NCI-H1048 (cell line): ENCODE results near the gene ASAP2.
"Not testable (repeated sequence)": the region's sequence is repeated elsewhere in the genome, so short reads cannot be mapped to it uniquely, and the experiment has no call there.

Experiments used
- DNase-seq: peaks from one replicate; lab custom pipeline; 2025; lab: John Stamatoyannopoulos, UW

Gene ASAP2

DNA sequence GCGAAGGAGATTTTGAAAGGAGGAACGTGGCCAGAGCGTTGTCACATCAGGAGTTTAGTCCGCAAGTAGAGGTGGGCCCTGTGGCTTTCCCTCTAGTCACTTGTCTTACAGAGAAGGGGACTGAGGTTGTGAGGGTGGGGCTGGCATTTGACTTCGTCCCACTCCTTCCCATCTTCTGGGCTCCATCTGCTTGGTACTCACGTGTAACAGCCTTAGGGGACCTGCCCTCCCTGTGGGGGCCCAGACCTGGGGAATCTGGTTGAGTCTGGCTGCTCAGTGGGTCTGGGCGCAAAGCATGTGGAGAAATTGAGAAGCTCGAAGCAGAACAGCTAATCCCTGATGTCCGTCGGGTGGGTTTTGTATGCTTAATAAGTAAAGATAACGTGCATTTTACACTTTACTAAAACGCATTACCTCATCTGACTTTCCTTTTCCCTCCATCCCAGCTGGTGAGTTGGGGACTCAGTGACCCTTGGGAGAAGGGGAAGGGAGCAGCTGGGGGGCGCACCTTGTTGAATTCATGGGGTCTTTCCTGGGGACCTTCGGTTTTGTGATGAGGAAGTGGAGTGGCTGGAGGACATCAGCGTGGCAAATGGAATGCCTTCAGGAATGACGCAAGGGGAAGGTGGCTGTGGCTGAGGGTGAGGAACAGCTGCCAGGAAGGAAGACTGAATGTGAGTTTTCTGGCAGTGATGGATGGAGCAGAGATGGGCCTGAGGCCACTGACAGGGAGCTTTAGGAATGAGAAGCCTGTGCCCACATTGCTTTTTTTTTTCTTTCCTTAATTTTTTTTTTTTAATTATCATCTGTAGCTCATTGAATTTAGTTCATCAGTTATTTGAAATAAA lies 44.8 kb downstream of the ASAP2 start:
- no peak for DNase-seq

DNA sequence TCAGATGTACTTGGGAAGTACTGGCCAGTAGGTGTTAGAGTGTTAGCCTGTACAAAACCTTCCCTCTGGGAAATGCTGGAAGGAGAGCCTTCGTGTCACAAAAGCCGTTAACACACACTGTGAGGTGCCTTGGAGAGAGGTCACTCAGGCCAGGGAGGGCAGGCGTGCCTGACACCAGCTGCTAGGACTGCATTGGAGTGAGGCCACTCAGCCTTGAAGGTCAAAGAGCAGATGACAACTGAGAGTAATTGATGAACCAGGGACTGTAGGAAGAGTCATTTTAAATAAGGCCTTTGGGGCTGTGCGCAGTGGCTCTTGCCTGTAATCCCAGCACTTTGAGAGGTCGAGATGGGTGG lies 45.4 kb downstream of the ASAP2 start:
- no peak for DNase-seq

DNA sequence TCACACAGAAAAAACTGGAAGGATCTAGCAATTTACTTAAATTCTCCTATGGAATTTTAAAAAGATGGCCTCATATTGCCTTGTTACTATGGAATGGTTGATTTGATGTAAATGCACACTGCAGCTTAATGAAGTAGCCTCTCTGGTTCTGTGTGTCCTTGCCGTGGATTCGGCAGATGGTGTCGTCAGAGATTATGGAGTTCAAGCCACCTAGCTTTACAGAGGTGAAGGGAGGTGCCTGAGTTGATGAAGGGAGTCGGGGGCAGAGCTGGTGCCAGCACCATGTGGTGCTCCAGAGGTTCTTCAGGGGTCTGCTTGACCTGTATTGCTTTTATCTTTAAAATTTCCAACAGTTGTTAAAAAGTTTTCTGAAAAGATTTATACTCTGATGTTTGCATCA lies 48.8 kb downstream of the ASAP2 start:
- DNase-seq, result no peak

- DNase-seq, result no peak
Observed at GRCh38 chr2:9256147-9256546, 49.5 kb downstream of the ASAP2 start.

GRCh38 chr2:9256570-9257043 lies 50.0 kb downstream of the ASAP2 start:
- DNase-seq, result no peak

DNA sequence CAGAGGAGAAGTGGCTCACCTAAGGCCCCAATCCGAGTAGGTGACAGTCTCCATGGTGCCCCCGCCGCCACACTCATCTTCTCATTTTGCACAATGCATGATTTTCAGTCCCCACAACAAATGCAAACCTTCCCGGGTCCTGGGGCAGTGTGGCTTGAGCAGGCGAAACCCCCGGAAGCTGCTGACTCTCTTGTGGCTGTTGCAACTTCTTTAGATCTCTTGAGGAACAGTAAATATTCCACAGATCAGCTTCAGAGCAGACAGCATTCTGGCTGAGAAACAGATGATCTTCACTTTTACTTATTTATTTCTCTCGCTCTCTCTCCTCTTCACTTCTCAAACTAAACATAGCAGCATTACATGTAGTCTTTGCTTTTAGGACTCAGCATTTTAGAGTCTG lies 51.9 kb downstream of the ASAP2 start:
- DNase-seq, result no peak

GRCh38 chr2:9258953-9259399 lies 52.4 kb downstream of the ASAP2 start:
- DNase-seq, result no peak

DNA sequence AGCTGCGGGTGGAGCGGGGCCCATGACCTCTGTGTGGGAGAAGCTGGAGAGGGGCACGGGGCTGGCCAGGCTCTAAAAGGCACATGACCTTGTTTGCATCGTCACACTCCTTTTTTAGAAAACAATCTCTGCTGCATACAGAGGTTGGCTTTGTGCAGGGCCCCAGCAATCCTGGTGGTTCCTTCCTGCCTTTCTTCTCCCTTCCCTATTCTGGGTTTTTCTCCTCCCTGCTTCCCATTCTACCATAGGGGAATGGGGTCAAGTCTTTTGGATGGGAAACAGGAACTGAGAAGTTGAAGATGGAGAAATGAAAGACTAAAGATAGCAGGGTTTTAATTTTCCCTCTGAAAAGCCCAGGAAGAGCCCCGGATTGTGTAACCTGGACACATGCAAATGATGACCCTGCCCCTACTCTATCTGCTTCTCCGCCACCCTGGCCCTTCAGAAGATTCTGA lies 53.9 kb downstream of the ASAP2 start:
- no peak for DNase-seq

GRCh38 chr2:9261231-9261883 lies 54.7 kb downstream of the ASAP2 start:
- DNase-seq, result no peak

GRCh38 chr2:9262671-9263171 lies 56.1 kb downstream of the ASAP2 start:
- DNase-seq, result no peak

GRCh38 chr2:9263428-9263827 lies 56.8 kb downstream of the ASAP2 start:
- no peak for DNase-seq

GRCh38 chr2:9264301-9264700 lies 57.7 kb downstream of the ASAP2 start:
- no peak for DNase-seq

DNA sequence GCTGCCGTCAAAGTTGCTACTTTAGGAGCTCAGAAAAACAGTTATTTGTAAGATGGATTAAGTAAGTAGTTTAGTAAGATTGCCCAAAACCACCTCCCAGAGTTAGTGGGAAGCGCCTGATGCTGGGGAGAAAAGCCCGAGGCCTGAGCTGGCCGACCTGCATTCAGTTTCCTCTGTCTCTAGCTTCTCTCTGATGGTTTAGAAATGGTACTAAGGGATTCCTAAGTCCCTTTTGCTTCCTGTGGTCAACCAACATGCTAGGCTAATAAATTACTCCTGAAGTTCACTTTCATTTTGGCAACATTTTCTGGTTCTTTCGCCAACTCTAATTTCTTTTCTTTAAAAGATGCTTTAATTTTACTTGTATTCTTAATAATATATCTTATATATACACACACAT lies 60.1 kb downstream of the ASAP2 start:
- no peak for DNase-seq

- DNase-seq, result not testable (repeated sequence)
Observed at GRCh38 chr2:9267286-9267685, 60.7 kb downstream of the ASAP2 start.

DNA sequence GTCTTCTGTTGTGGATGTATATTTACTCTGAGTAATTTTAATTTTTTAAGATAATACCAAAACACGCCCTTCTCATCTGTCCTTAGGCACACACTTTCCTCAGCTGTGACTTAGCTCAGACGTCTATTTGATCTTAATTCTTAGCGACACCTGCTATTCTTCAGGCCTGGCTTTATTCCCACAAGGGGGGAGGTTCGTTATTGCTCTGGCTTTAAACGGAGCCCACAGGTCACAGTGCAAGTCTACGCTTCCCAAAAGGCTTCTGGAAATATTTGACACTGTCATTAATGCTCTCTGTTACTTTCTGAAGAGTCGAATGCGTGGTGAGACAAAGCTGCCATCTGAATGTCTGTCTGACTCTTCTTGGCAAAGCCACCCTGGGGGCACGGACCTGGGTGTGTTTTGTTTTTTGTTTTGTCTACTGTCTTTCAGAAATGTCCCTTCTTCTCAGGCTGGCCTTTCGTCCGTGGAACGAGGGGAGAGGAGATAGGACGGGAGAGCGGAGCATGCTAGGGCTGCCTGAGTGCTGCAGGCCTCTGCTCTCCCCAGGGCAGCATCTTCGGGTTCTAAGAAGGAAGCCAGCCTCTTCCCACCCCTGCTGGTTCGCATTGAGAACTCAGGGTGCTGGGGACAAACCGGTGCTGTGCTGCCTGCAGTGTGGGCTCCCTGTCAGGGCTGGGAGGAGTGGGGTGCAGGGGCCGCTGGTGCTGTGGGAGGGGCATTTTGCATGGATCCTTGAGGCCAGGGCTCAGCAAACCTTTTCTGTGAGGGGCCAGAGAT lies 61.9 kb downstream of the ASAP2 start:
- DNase-seq, result no peak

DNA sequence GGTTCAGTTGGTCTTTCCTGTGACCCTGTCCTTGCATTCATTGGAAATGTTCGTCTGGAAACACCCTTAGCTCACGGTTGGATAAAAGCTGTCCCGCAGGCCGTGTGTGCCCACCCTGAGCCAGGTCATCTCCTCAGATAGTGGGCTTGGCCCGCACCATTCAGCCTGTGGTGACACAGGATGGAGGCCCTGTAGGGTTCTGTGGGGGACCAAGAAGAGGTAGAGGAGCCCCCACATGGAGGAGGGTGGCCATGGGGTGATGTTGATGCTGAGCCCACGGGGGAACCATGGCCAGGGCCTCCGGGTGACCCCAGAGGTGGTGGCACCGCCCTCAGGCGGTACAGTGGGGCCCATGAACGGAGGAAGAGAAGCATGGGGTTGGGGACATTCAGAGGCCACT lies 62.7 kb downstream of the ASAP2 start:
- DNase-seq, result no peak

DNA sequence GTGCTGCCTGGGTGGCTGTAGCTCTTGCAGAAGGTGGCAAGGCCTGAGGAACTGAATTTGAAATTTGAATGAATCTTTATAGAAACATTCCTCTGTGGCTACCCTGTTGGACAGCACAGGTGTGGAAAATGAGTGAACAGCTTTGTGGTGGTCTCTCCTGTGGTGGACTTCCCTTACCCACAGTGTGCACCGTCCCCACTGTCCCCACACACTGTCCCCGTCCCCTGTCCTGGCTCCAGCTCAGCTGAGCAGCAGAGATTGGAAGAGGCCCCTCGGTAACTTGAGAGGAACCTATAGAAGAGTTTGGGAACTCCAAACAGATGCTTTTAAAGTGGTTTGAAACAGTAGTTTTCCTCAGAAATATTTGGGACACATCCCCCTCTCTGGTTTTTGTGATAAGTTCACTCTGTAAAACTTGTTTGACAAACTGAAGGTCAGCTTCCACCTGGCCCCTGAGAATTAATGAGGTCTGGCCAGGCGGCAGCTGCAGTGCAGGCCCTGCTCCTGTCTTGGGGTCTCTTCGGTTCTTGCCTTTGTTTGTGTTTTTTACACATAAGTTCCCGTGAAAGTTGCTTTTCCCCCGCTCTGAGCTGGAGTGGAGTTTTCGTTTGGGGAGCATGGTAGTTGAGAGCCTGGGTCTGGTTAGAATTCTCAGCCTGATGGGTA lies 63.2 kb downstream of the ASAP2 start:
- DNase-seq, result no peak

GRCh38 chr2:9271091-9271490 lies 64.5 kb downstream of the ASAP2 start:
- no peak for DNase-seq

DNA sequence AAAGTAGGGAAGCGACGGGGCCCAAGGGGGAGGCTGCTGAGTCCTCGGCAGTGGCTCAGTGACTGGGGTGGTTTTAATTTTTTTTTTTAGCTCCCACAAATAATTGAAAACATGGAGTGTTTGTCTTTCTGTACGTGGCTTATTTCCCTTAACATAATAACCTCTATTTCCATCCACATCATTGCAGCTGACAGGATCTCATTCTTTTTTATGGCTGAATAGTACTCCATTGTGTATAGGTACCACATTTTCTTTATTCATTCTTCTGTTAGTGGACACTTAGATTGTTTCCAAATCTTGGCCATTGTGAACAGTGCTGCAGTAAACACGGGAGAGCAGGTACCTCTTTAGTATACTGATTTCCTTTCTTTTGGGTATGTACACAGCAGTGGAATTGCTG lies 65.1 kb downstream of the ASAP2 start:
- no peak for DNase-seq

DNA sequence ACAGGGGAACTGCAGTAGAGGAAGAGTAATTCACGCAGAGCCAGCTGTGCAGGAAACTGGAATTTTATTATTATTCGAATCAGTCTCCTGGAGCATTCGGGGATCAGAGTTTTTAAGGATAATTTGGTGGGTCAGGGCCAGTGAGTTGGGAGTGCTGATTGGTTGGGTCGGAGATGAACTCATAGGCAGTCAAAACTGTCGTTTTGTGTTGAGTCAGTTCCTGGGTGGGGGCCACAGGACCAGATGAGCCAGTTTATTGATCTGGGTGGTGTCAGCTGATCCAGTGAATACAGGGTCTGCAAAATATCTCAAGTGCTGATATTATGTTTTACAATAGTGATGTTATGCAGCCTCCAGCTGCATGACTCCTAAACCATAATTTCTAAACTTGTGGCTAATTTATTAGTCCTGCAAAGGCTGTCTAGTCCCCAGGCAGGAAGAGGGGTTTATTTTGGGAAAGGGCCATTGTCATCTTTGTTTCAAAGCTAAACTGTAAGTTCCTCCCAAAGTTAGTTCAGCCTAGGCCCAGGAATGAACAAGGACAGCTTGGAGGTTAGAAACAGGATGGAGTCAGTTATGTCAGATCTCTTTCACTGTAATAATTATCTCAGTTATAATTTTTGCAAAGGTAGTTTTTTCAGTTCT lies 67.0 kb downstream of the ASAP2 start:
- no peak for DNase-seq

- no peak for DNase-seq
Observed at GRCh38 chr2:9274701-9275343, 68.2 kb downstream of the ASAP2 start.
